Spleen (tissue), 7 donors: ENCODE data around the gene PELO.

Experiments
- POLR2A ChIP-seq, 3 donors: fragments of 450-650 bp; IDR thresholded peaks; one replicate each; pipeline ENCODE4 v1.5.1; 2017; ENCODE audit warnings: antibody characterized with exemption in 3 of 3, mild to moderate bottlenecking in 1 of 3
- POLR2AphosphoS5 ChIP-seq, 3 donors: sonication (generic); formaldehyde crosslinking; IDR thresholded peaks; one replicate each; pipeline ENCODE4 v1.5.1; 2017; ENCODE audit warnings: antibody characterized with exemption in 3 of 3
- TF ChIP-seq, protein P1 (sequence below), 11 experiments: fragments of 200-600 bp in 7 of 11; fragments of 450-650 bp in 4 of 11; sonication (generic) in 4 of 11; IDR thresholded peaks in 8 of 11; conservative IDR thresholded peaks in 3 of 11; 1 replicate in 7 of 11; 2 replicates in 4 of 11; pipeline versions ENCODE4 v1.4.0 to v1.8.0; 2016 to 2021; ENCODE audit warnings: antibody characterized with exemption in 11 of 11, inconsistent platforms in 4 of 11, mild to moderate bottlenecking in 1 of 11
- donor health status: DM: no; HTN: no; CAD: no; lungs with moderate emphysema.
- donor health status: DM: no; HTN: no; CAD: no.
- donor health status: DM: no; HTN: no; CAD: no.

GRCh38 chr5:52796031-52796430 lies 8.3 kb downstream of the PELO start:
- TF ChIP-seq, protein P1, sequence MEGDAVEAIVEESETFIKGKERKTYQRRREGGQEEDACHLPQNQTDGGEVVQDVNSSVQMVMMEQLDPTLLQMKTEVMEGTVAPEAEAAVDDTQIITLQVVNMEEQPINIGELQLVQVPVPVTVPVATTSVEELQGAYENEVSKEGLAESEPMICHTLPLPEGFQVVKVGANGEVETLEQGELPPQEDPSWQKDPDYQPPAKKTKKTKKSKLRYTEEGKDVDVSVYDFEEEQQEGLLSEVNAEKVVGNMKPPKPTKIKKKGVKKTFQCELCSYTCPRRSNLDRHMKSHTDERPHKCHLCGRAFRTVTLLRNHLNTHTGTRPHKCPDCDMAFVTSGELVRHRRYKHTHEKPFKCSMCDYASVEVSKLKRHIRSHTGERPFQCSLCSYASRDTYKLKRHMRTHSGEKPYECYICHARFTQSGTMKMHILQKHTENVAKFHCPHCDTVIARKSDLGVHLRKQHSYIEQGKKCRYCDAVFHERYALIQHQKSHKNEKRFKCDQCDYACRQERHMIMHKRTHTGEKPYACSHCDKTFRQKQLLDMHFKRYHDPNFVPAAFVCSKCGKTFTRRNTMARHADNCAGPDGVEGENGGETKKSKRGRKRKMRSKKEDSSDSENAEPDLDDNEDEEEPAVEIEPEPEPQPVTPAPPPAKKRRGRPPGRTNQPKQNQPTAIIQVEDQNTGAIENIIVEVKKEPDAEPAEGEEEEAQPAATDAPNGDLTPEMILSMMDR (IDR thresholded peaks at IDR 0.05 in 8 of 11, conservative IDR thresholded peaks at IDR 0.05 in 3 of 11), result no peak
- TF ChIP-seq POLR2AphosphoS5 (IDR thresholded peaks at IDR 0.05) (no peak), POLR2A (IDR thresholded peaks at IDR 0.05) (no peak)
